Coronary artery (tissue), 2 donors: ENCODE measurements around the gene PKD1L1.
"Not testable (repeated sequence)": the region's sequence is repeated elsewhere in the genome, so short reads cannot be mapped to it uniquely, and the experiment has no call there.

Experiments
- DNase-seq: peaks from one replicate; pipeline ENCODE4 v3.0.0-alpha.2; 2017; ENCODE audit warnings: low spot score
- H3K27ac ChIP-seq, 2 donors: fragments of 200-600 bp; sonication (generic); one replicate each; pipeline ENCODE4 v1.5.1; 2016 to 2019
- H3K4me3 ChIP-seq: fragments of 200-600 bp; sonication (generic); 2 replicates; pipeline ENCODE4 v1.5.1; 2016; ENCODE audit warnings: mild to moderate bottlenecking, moderate library complexity
- CTCF ChIP-seq: fragments of 200-600 bp; sonication (generic); IDR thresholded peaks from one replicate; pipeline ENCODE4 v1.5.1; 2019; ENCODE audit warnings: antibody characterized with exemption

PKD1L1 gene

DNA sequence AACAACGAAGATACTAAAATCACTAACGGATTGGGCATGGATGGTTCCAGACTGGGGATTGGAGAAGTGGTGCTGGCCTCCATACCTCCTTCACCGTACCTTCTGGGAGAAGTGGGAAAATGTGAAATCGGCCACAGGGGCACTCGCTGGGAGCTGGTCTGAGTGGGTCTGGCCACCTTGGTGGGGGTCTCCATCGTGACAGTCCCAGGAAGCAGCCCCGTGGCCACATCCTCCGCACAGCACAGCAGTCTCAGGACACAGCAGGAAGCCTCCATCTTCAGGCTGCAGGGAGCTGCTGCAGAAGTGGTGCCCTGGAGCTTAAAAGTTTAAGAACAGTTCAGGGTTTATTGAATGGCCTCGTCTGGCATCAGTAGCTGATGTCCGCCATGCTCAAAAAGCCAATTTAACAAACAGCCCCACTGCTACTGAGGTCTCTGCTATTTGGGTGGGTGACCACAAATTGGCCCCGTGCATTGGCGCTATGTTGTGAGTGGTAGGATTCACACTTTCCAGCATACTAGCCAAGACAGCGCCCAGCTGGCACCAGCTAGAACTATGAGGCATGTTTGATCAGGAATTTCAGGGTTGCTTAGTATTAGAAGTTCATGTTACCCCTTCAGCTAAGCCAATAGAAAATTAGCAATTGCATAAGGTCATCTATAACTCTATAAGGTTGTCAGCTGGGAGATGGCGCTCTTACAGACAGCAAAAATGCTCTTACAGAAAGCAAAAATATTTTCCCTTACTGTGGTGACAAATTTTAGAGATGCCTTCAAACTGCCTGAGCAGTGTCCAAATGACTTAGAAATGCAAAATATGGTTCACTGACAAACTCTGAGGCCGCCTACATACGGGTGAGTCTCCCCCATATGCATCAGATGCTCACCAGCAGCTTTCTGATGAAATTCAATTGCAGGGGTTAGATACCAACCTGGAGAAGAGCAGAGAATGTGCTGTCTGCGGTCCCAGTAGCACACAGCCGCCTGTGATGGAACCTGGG is 17.0 kb downstream of the PKD1L1 start:
- no peak for TF ChIP-seq CTCF
- Histone ChIP-seq H3K4me3 (no peak overlapping the region), H3K27ac (no peak overlapping the region)
- DNase-seq = no peak

- no peak for DNase-seq
- no peak for TF ChIP-seq CTCF
- no peak overlapping the region for H3K4me3 ChIP-seq
- H3K27ac ChIP-seq = no peak overlapping the region
Observed at GRCh38 chr7:47924266-47924665, 24.0 kb downstream of the PKD1L1 start.

GRCh38 chr7:47923081-47923875 is 25.0 kb downstream of the PKD1L1 start:
- not testable (repeated sequence) for DNase-seq, H3K27ac ChIP-seq

GRCh38 chr7:47916514-47916913 is 31.8 kb downstream of the PKD1L1 start:
- H3K4me3 ChIP-seq, H3K27ac ChIP-seq, DNase-seq: not testable (repeated sequence)

More at GRCh38 chr7:47923081-47923875, 25.0 kb downstream of the PKD1L1 start:
- not testable (repeated sequence) for H3K4me3 ChIP-seq

GRCh38 chr7:47915616-47915976 is 32.7 kb downstream of the PKD1L1 start:
- DNase-seq = no peak
- TF ChIP-seq CTCF = no peak
- Histone ChIP-seq H3K4me3 (no peak overlapping the region), H3K27ac (no peak overlapping the region)

GRCh38 chr7:47914717-47915615 is 33.3 kb downstream of the PKD1L1 start:
- Histone ChIP-seq H3K27ac (no peak overlapping the region), H3K4me3 (no peak overlapping the region)
- no peak for DNase-seq
- no peak for TF ChIP-seq CTCF

DNA sequence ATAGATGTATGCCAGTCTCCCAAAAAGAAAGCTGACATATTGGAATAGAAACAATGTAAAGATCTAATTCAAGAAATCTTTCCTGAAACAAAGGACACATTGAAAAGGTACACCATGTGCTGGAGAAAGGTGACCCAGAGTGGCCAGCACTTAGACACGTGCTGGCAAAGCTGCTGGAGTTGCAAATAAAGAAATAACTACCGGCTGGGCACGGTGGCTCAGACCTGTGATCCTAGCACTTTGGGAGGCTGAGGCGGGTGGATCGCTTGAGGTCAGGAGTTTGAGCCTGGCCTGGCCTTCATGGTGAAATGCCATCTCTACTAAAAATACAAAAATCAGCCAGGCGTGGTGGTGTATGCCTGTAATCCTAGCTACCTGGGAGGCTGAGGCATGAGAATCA is 35.9 kb downstream of the PKD1L1 start:
- Histone ChIP-seq H3K4me3 (no peak overlapping the region), H3K27ac (no peak overlapping the region)
- no peak for TF ChIP-seq CTCF
- DNase-seq = no peak
